HG03439 (cell line): ENCODE measurements around the gene HIVEP3.
A peak's percentile ranks its signal among the peaks of the same experiment; 100 is the strongest.

Source experiments
- ATAC-seq: cut with Tn5 transposase; IDR thresholded peaks from one replicate; pipeline ENCODE4 v1.9.1; 2021; ENCODE audit warnings: mild to moderate bottlenecking, moderate library complexity; ENCODE audit not compliant: unreplicated experiment

Gene HIVEP3

DNA sequence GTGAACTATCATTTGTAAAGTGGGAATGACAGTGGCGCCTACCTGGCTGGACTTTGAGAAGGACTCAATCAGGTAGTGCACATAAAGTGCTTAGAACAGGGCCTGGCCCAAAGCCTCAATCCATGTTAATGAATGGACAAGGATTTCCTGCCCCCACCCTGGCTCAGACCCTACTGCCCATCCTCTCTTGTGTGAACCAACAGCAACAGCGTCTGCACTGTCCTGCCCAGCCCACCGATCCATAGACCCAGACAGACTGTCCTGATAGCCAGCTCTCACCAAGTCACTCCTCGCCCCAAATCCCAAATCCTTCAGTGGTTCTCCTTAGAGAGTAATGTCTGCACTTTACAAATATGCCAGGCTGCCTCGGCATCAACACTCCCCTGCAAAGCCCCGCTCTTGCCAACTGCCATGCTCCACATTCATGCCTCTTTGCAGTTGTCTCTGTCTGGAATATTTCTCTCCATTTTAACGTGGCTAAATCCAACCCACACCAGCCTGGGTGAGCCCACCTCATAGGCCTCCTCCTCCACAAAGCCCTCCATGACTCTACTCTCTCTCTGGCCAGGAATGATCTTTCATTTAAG lies 276.7 kb downstream of the HIVEP3 start:
- ATAC-seq, result no peak

DNA sequence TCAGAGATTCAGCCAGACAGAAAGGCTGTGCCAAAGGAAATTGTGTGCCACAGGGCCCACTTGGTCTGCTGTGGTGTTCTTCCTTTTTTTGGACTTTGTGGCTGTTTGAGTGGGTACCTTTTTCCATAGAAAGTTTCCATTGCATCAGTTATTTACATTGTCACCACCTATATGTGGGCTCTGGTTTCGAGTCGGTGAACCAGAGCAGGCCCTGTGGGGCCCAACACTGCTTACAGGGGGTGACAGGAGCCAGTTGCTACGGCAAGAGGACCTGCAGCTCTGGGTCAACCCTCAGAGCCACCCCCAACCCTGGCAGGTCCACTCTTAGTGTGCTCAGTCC lies 277.3 kb downstream of the HIVEP3 start:
- no peak for ATAC-seq

DNA sequence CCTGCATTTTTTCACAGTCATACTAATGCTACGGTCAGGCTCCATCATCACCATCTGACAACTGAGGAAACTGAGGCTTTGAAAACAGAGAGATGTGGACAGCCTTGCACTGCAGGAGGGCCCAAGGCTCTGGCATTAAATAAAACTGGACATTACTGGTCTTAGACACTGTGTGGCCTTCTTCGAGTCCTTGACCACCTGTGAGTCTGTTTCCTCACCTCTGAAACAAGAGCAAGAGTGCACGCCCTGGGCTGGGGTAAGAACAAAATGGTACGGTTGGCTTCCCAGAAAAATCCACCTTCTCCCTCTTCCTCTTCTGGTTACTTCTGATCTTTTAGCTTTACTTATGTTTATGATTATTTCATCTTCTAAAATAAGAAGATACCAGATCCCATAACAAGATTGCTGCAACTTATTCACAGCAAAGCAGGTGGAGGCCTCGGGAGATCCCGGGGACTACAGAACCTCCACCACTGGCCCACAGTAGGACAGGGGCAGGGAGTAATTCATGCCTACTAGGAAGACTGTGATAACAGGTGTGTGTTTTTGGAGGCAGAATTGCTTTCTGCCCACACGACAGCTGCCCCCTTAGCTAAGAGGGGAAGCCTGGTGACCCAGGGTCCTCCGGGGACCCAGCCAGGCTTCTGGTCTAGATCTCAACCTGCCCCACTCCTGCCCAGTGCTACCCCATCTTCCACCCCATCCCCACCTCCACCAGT lies 277.8 kb downstream of the HIVEP3 start:
- ATAC-seq, result no peak

DNA sequence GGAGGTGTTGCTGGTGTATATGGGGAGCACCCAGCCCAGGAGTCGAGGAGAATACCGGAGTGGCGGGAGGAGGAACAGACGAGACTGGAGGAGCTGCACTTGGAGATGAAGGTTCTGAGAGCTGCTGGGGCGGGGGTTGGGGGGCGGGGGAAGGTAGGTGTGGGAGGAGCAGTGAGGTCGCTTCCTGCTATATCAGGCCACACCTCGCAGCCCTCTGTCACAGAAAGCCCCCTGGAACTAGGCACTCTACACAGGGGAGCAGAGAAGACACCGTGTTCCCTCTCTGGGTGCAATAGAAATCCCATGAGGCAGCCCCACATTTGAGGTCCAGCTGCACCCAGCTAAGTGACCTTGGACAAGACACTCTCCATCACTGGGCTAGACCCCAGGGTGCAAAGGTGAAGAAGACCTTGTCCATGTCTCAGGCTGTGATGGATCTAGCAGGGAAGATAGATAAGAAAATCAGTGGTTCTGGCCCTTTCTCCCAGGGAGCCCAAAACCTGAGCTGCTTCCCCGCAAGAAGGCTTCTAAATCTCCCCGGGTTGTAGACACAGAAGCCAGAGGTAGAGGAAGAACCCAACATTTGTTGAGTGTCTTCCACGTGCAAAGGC lies 278.5 kb downstream of the HIVEP3 start:
- ATAC-seq, result no peak

DNA sequence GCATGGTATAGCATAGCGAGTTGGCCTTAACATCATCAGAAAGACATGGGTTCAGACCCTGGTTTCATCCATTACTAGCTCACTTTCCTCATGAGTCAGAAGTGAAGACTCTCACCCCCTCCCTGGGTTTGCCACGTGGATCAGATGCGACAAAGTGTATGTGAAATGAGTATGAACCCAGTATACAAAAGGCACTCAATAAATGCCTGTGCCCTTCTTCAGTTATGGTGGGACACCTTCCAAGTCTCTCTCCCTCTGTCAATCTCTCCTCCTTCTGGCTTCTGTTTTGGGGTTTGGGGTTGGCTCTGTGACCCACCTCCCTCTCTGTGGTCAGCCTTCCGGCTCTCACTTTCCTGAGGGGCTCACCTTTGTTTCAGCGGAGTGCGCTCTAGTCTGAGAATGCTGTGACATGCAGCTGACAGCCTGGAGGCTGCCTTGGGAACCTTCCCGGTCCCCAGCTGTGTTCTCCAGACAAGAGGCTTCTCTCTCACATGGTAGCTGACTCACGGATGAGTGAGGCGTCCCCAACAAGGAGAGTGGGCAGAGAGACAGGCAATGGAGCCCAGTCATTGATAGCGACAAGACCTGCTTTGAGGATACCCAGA lies 279.3 kb downstream of the HIVEP3 start:
- ATAC-seq, result no peak

DNA sequence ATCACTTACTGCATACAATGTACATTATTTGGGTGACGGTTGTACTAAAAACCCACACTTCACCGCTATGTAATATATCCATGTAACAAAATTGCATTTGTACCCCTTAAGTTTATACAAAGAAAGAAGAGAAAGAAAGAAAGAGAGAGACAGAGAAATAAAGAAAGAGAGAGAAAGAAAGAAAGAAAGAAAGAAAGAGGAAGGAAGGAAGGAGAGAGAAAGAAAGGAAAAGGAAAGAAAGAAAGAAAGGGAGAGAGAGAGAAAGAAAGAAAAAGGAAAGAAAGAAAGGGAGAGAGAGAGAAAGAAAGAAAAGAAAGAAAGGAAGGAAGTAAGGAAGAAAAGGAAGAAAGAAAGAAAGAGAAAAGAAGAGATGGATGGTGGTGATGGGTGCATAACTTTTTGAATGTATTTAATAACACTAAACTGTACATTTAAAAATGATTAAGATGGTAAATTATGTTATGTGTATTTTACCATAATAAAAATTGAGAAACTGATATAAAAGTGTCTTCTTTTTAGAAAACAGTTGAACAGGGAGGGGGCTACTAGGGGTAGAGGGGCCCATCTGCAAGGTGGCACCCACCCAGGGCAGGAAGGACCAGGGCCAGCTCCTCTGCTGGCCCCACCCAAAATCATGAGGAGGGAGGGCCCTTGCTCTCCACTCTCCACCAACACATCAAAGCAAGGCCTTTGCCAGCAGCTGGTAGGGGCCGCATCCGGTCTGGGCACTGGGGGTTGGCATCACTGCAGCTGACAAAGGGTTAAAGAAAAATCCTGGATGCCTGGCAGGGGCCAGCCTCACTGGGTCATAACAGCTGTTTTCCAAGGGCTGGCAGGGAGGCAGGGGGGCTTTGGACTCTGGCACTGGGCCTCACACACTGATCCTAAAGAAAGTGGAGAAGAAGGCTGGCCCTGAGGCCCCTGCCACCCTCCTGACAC lies 280.4 kb downstream of the HIVEP3 start:
- no peak for ATAC-seq

DNA sequence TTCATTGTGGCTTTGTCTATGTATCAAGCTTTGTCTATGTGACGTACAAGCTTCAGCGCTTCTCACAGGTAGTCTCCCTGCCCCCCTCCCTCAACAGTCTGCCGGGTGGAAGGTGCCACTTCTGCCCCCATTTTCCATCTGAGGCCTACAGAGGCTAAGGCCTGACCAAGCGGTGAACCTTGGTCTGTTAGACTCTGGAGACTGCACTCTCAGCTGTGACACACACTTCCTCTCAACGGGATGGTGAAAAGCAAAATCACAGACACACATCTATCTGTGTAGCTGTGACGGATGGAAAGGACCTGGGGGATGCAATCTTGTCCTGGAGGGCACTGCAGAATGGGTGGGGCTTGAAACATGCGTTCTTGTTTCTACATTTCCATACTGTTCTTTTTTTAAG lies 281.4 kb downstream of the HIVEP3 start:
- ATAC-seq, result no peak

DNA sequence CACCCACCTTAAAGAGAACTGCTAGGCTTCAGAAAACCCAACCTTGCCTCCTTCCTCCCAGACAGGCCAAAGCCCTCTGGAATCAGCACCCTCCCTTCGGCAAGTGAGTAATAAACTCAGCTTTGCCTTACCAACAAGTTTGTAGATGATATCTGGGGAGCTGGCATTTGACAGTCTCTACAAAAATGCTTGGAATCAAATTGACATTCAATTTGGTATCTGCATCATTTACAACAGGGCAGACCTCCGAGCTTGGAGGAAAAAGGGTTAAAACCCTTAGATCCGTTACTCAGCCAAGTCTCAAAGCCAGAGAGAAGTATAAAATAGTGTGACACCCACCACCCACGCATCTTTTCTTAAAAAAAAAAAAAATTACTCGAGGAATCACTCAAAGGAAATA lies 285.0 kb downstream of the HIVEP3 start:
- ATAC-seq, result no peak

DNA sequence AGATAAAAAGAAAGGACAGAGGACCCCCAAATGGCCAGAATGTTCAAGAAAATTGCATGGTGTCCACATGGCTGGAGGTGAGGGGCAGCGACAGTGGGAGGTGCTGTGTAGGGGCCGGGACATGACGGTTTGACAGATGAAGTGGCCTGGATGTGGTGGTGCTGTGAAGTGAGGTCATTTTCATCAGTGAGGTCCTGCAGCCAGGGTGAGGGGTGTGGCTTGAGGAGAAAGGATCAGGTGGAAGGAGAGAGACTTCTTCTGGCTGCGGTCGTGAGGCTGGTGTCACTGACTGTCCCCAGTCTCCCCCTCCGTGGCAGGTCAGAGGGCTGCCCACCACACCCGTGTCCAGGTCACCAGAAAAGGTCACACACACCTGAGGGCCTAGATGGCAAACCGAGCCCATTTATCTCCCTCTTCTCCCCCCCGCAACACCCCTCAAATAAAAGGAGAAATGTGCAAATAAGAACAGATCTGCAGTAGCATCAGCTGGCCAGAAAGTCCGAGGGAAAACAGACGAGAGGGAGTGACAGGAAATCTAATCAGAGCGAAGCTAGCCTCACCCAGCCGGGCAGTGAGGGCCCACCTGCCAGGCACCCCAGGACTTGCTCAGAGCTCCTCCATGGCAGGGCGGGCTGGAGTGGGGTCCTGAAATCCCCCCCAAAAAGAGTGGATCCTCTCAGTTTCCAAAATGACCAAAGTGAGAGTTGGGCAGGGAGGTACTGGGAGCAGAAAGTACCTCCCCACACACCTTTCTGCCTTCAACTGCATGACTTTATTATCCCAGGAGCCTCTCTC lies 285.7 kb downstream of the HIVEP3 start:
- no peak for ATAC-seq

DNA sequence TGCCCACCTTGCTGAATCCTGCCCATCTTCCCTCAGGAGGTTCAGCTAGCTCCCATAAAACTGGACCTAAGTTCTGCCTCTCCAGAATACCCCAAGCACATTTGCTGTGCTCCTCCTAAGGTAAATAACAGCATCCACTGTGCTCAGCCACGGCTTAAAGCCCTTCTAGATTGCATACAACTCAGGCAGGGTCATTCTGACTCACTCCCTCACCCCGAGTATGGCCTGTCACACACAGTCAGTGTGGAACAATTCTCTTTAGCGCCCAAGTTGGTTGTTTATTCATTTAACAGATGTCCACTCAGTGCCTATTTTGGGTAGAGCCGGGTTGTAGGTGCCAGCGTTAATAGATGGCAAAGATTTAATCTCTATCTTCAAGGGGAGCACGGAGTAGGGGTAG lies 286.8 kb downstream of the HIVEP3 start:
- no peak for ATAC-seq

DNA sequence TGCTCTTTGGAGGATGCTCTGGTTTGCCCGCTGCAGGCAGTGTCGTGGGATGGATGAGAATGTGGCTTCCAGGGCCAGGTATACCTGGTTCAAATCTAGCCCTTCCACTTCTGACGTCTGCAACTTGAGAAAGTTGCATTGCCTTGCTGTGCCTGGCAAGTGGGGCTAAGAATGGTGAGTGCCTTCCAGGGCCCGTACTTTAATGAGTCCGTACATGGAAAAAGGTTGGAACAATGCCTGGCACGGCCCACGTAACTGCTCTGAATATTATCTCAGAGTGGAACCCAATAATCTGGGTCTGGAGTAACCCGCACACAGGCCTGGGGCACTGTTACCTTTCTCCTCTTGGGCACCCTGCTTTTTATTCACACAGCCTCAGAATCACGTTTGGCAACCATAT lies 287.6 kb downstream of the HIVEP3 start:
- no peak for ATAC-seq

DNA sequence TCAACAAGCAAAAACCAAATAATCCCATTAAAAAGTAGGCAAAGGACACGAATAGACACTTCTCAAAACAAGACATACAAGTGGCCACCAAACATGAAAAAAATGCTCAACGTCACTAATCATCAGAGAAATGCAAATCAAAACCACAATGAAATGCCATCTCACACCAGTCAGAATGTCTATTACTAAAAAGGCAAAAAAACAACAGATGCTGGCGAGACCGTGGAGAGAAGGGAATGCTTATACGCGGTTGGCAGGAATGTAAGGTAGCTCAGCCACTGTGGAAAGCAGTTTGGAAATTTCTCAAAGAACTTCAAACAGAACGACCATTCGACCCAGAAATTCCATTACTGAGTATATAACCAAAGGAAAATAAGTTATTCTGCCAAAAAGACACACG lies 289.2 kb downstream of the HIVEP3 start:
- no peak for ATAC-seq

DNA sequence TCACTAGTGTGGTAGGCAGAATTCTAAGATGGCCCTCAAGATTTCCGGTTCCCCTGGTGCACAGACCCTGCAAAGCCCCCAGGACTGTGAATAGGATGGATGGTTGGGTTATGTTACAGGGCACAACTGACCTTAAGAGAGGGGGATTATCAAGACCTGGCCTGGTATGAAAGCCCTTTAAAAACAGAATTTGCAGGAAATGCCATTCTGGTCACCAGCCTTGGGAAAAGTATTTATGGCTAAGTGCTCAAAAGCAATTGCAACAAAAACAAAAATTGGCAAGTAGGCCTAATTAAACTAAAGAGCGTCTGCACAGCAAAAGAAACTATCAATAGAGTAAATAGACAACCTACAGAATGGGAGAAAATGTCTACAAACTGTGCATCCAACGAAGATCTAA lies 289.6 kb downstream of the HIVEP3 start:
- ATAC-seq, result no peak

DNA sequence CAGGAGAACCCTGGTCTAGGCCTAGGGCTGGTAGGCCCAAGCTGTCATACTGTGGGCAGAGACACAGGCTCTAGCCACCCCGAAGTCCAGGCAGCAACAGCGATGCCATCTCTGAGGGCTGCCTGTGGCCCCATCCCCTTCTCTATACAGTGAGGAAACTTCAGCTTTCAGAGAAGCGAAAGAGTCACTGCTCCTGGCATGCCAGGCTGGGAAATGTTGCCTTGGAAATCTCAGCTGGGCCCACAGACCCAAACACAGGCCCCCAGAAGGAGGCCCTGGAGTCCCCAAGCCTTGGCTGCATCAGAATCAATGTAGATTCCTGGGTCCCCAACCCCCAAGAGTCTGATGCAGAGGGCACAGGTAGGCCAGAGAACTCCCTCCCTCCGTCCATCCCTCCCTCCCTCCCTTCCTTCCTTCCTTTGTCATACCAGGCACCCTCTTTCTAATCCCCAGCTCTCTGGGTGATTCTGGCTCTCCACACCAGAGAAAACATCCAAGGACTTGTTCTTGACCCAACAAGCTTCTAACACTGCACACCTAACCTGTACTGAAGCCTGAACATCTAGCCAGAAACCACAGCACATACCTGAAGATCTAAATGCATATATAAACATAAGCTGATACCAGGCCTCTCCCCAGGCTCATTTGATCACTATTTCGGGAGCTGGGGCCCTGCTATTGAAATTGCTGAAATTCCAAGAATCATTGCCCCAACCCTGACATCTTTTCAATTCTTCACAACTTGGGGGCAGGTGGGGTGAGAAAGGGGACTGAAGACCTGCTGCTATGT lies 291.0 kb downstream of the HIVEP3 start:
- no peak for ATAC-seq

DNA sequence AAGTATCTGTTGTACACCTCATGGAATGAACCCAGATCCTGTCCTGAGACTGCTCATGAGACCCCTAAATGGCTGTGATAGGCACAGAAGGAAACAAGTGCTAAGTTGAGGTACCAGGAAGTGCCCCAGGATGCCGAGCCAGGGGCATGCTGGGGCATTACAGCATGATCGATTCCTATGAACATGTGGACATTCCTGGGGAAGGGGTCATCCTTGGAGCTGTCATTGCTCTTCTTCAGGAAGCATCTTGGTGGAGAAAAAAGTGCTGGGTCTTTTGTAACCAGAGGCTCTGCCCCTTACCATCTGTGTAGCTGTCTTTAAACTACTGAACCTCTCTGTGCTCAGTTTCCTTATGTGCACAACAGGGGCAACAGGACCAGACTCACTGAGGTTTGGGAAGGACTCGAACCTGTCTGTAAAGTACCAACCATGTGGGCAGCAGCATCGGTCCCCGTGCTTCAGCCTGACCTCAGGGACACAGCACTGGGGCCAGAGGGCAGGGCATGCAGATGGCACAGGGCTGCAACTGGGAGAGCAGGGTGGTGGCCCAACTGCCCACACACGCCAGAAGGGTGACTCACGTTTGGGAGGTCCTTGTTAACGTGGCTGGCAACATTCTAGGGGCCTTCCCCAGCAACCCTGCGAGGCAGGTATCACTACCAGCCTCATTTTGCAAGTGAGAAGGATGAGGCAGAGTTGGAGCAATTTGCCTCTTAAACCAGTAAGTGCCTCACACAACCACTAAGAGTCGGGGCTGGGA lies 291.9 kb downstream of the HIVEP3 start:
- no peak for ATAC-seq

DNA sequence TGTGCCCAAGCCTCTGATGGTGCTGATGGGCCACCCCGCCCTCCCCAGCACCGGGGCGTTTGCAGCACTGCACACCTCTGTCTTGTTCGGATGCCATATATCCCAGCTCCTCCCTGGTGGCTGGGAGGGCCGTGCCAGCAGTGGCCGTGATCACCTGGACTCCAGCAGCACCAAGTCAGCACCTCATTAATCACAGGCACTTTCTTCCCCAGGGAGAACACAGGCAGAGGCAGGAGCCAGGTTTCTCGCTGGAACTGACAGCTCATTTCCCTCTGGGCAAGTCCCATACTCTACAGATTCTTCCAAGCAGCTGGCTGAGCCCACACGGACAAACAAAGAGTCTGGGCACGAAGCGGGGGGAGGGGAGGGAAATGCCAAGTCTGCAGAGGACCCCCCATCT lies 292.6 kb downstream of the HIVEP3 start:
- ATAC-seq, result no peak

DNA sequence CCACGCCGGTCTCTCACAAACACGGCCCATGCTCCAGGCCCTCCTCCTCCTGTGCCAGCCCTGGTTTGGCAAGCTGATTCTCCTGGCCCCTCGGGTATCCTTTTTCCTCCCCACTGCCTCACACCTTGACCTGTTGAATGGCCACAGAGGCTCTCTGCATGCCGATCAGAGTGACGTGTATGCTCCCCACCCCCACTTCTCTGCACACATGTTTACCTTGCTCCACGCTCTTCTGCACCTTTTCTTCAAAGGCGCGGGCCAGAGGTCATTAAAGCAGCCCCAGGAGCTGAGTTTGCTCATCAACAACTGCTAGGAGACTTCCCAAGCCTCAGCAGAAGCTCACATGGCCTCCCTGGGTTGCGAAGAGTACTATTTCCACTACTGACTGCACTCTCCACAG lies 295.0 kb downstream of the HIVEP3 start:
- ATAC-seq, result no peak

DNA sequence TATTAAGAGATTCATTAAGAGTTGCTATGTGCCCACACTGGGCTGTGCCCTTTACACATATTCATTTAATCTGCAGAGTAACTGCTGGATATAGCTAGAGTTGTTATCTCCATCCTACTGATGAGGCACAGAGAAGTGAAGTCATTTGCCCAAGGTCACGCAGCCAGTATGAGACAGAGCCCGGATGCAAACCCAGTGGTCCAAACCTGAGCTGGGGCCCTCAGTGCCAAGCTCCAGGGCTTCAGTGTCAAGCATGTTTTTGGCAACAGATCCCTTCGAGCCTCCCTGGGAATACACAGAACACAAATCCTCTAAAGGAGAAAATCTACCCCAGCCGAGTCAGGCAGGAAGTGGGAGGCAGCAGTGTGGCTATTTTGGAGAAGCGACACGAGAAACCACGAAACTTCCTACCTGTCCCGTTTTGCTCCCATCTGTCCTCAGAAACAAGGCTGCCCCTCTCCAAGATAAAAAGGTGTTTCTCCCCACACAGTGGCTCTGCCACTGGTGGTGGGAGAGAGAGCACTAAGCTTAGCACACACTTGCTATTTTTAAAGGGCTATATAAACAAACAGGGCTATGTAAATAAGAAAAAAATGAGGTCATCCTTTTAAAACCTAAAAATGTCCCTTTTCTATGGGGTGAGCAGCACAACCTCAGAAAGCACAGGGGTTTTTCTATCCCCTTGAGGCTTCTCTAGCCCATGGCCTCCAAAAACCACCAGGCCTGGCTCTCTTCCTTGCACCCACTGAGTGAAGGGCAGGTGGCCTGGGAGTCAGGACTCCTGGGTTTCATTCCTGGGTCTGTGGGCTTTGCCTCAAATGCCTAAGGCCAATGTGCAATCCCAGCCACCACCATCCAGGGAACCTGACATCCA lies 295.6 kb downstream of the HIVEP3 start:
- ATAC-seq, result peak; percentile 60
